Osteoblast (primary cell): Measurements from ENCODE around the gene GAP43. TPM values are rescaled to one million over a fixed set of nuclear protein-coding genes. Genes with fewer than 3 reads are reported as not detected.
A peak's percentile ranks its signal among the peaks of the same experiment; 100 is the strongest.

Experiments
- DNase-seq: peaks from one replicate; pipeline ENCODE4 v3.0.0; 2011; ENCODE audit warnings: low spot score, mixed read lengths; ENCODE audit not compliant: insufficient read length; ENCODE audit errors: missing footprints
- H2AFZ ChIP-seq: 2 replicates; pipeline ENCODE4 v1.6.0; 2011; ENCODE audit warnings: mild to moderate bottlenecking, low read length
- H3K27ac ChIP-seq: 2 replicates; pipeline ENCODE4 v1.5.1; 2011; ENCODE audit warnings: mild to moderate bottlenecking, low read depth, low read length, moderate library complexity
- H3K27me3 ChIP-seq: 2 replicates; pipeline ENCODE4 v1.6.0; 2012; ENCODE audit warnings: mild to moderate bottlenecking, control low read depth, inconsistent platforms, low read length, moderate library complexity; ENCODE audit not compliant: insufficient read depth
- H3K36me3 ChIP-seq: 2 replicates; pipeline ENCODE4 v1.5.1; 2011; ENCODE audit warnings: mild to moderate bottlenecking, low read length, control low read depth, moderate library complexity; ENCODE audit not compliant: insufficient read depth
- H3K4me1 ChIP-seq: 2 replicates; pipeline ENCODE4 v1.5.1; 2011; ENCODE audit warnings: mild to moderate bottlenecking, low read length, control low read depth, moderate library complexity; ENCODE audit not compliant: insufficient read depth
- H3K4me2 ChIP-seq: 2 replicates; pipeline ENCODE4 v1.6.0; 2011; ENCODE audit warnings: mild to moderate bottlenecking, low read length; ENCODE audit not compliant: insufficient read depth
- H3K4me3 ChIP-seq: fragments of 200-600 bp; sonication (generic); 3 replicates; pipeline ENCODE4 v1.5.1; 2012; ENCODE audit warnings: mild to moderate bottlenecking, low read length, inconsistent platforms; ENCODE audit not compliant: insufficient read depth
- H3K79me2 ChIP-seq: 2 replicates; pipeline ENCODE4 v1.6.0; 2012; ENCODE audit warnings: mild to moderate bottlenecking, low read length, control low read depth, inconsistent platforms; ENCODE audit not compliant: insufficient read depth
- H3K9me3 ChIP-seq: 2 replicates; pipeline ENCODE4 v1.5.1; 2011; ENCODE audit warnings: low read depth, low read length, control low read depth
- H4K20me1 ChIP-seq: 2 replicates; pipeline ENCODE4 v1.6.0; 2012; ENCODE audit warnings: mild to moderate bottlenecking, low read length, control low read depth; ENCODE audit not compliant: insufficient read depth
- total RNA-seq: library from RNA; depleted of rRNA; stranded (reverse); fragments of >200 nt; gene quantifications from 2 replicates; pipeline ENCODE4 v1.2.3, GENCODE V29; 2012
- TF ChIP-seq, protein P1 (sequence below): IDR thresholded peaks from 2 replicates; pipeline ENCODE4 v1.5.1; 2011; ENCODE audit warnings: mild to moderate bottlenecking, low read depth, low read length, moderate library complexity; ENCODE audit errors: extremely low read depth

The GAP43 gene
- total RNA-seq, 1 donor, result 3.6 TPM

DNA sequence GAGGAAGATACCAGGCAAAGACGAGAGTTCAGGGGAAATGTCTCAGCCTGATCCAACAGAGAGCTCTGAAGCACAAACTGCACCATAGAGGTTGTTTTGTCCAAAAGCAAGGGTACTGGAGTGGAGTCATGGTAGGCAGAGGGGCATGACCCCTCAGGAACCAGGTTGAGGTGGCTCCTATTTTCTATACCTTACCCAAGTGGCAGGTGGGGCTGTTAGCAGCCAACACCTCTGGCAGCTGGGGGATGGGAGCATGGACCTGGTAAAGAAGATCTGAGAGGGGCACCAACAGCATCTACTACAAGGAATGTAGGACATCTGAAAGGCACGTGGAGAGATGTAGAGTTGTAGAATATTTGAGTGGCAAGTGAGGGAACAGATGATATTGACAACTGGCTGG, 85.2 kb downstream of the GAP43 start:
- Histone ChIP-seq H3K4me2 (no peak overlapping the region), H3K36me3 (no peaks in the 10 kb centered on the region), H3K79me2 (no peaks in the 10 kb centered on the region), H2AFZ (no peak overlapping the region), H3K4me3 (no peak overlapping the region), H4K20me1 (no peaks in the 10 kb centered on the region), H3K4me1 (peaks cover 46% of the 10 kb centered on the region), H3K27ac (no peak overlapping the region), H3K27me3 (no peaks in the 10 kb centered on the region), H3K9me3 (no peaks in the 10 kb centered on the region)
- no peak for DNase-seq
- TF ChIP-seq, protein P1, sequence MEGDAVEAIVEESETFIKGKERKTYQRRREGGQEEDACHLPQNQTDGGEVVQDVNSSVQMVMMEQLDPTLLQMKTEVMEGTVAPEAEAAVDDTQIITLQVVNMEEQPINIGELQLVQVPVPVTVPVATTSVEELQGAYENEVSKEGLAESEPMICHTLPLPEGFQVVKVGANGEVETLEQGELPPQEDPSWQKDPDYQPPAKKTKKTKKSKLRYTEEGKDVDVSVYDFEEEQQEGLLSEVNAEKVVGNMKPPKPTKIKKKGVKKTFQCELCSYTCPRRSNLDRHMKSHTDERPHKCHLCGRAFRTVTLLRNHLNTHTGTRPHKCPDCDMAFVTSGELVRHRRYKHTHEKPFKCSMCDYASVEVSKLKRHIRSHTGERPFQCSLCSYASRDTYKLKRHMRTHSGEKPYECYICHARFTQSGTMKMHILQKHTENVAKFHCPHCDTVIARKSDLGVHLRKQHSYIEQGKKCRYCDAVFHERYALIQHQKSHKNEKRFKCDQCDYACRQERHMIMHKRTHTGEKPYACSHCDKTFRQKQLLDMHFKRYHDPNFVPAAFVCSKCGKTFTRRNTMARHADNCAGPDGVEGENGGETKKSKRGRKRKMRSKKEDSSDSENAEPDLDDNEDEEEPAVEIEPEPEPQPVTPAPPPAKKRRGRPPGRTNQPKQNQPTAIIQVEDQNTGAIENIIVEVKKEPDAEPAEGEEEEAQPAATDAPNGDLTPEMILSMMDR, result no peak

- Histone ChIP-seq H3K27ac (no peak overlapping the region), H3K4me2 (no peak overlapping the region), H3K4me3 (no peak overlapping the region), H3K27me3 (no peaks in the 10 kb centered on the region), H3K4me1 (peaks cover 46% of the 10 kb centered on the region), H3K36me3 (no peaks in the 10 kb centered on the region), H4K20me1 (no peaks in the 10 kb centered on the region), H3K79me2 (no peaks in the 10 kb centered on the region), H3K9me3 (no peaks in the 10 kb centered on the region), H2AFZ (no peak overlapping the region)
- TF ChIP-seq, protein P1, result no peak
- no peak for DNase-seq
Observed at GRCh38 chr3:115709093-115709492, 85.8 kb downstream of the GAP43 start.

- TF ChIP-seq, protein P1, result no peak
- Histone ChIP-seq H3K9me3 (no peaks in the 10 kb centered on the region), H3K36me3 (no peaks in the 10 kb centered on the region), H3K27me3 (no peaks in the 10 kb centered on the region), H3K27ac (peak overlapping the region; percentile 76), H4K20me1 (no peaks in the 10 kb centered on the region), H3K4me1 (peaks cover 43% of the 10 kb centered on the region), H2AFZ (no peak overlapping the region), H3K79me2 (no peaks in the 10 kb centered on the region), H3K4me2 (no peak overlapping the region), H3K4me3 (no peak overlapping the region)
- DNase-seq, result no peak
Observed at GRCh38 chr3:115709931-115710330, 86.6 kb downstream of the GAP43 start.

GRCh38 chr3:115710799-115711198, 87.5 kb downstream of the GAP43 start:
- peak overlapping the region; percentile 71 for H3K4me2 ChIP-seq
- no peaks in the 10 kb centered on the region for H4K20me1 ChIP-seq
- no peaks in the 10 kb centered on the region for H3K9me3 ChIP-seq
- H2AFZ ChIP-seq, result no peak overlapping the region
- H3K27ac ChIP-seq, result peak overlapping the region; percentile 76
- TF ChIP-seq, protein P1, result no peak
- DNase-seq, result peak; percentile 36
- peaks cover 36% of the 10 kb centered on the region for H3K4me1 ChIP-seq
- no peaks in the 10 kb centered on the region for H3K27me3 ChIP-seq
- no peaks in the 10 kb centered on the region for H3K36me3 ChIP-seq
- no peaks in the 10 kb centered on the region for H3K79me2 ChIP-seq
- peak overlapping the region; percentile 31 for H3K4me3 ChIP-seq
